MM.1S (cell line): ENCODE data around the gene KDM4C.

Experiments used
- CTCF ChIP-seq: fragments of 300-600 bp; sonication (generic); IDR thresholded peaks from 2 replicates; pipeline ENCODE4 v1.5.1; 2016; ENCODE audit warnings: antibody characterized with exemption, low read length, mixed read lengths
- EZH2 ChIP-seq: fragments of 300-600 bp; sonication (generic); optimal IDR thresholded peaks from 2 replicates; pipeline ENCODE3; 2017; ENCODE audit warnings: low read depth, mild to moderate bottlenecking, antibody characterized with exemption, low read length, mixed read lengths

- no peak for TF ChIP-seq CTCF
- no peak for TF ChIP-seq EZH2
These were observed 119.9 kb downstream of the KDM4C start for GRCh38 chr9:6877671-6878161.
